ENCODE results near the gene EXOC5. TPM values are rescaled to one million over a fixed set of nuclear protein-coding genes. Genes with fewer than 3 reads are reported as not detected.

Gene EXOC5
- total and polyA plus RNA-seq, 2 donors = 26.3 to 94.6 TPM

DNA sequence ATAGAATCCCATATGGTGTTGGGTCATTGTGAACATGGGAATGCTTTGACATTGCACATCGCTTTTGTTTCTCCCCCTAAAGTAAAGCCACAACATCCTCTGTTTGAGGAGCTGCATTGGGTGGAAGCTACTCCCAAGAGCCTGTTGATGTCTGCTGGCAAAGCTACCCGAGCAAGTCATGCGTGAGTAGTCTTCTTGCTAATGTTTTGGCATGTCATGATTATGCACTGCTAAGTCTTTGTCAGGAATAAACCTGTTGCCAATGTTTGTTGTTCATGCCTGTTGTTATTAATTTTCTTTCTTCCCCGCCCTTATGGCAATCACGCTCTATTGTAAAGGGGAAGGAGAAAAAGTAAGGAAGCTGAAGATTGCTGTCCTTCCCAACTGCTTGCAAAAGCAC, 97.3 kb downstream of the EXOC5 start:
- no peak for DNase-seq (ENCODE audit: extremely low spot score)
- H3K36me3 ChIP-seq (ENCODE audit: insufficient read depth) = no peaks in the 10 kb centered on the region
- WGBS = 88% methylated on average over 5 of the region's 5 CpGs
- H3K27ac ChIP-seq (ENCODE audit: low read depth) = no peak overlapping the region
- no peaks in the 10 kb centered on the region for H3K4me1 ChIP-seq (ENCODE audit: insufficient read depth)
- no peak overlapping the region for H3K4me3 ChIP-seq (ENCODE audit: low read depth, low read length)

- no peaks in the 10 kb centered on the region for H3K36me3 ChIP-seq (ENCODE audit: insufficient read depth)
- DNase-seq (ENCODE audit: extremely low spot score) = no peak
- no peak overlapping the region for H3K4me3 ChIP-seq (ENCODE audit: low read depth, low read length)
- 58% methylated on average over 3 of the region's 3 CpGs for WGBS
- no peak overlapping the region for H3K27ac ChIP-seq (ENCODE audit: low read depth)
- no peaks in the 10 kb centered on the region for H3K4me1 ChIP-seq (ENCODE audit: insufficient read depth)
Observed at GRCh38 chr14:57169901-57170300, 98.8 kb downstream of the EXOC5 start.

DNA sequence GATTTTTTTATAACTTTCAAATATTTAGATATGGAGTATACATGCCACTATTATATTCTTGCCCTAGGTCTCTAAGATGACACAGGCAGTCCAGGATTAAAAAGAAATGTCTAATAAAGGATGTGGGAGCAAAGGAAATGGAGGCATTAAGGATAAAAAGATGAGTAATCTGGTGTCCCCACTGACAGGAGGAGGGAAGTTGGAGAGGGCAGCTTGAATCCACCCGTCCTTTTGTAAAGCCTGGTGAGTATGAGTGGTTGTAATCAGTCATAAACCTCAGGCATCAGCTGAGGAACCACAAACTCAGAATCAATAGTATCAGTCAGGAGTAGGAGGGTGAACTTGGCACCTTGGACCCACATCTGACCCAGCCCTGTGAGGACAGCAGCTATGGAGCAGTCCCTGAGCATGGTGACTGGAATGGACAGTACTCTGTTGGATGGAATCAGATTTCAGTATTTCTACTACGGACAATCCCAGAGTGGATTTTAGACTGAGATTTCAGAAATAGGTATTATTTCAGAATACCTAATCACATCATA, 100.5 kb downstream of the EXOC5 start:
- H3K36me3 ChIP-seq (ENCODE audit: insufficient read depth) = no peaks in the 10 kb centered on the region
- H3K4me3 ChIP-seq (ENCODE audit: low read depth, low read length) = no peak overlapping the region
- WGBS = 80% methylated on average over 2 of the region's 2 CpGs
- no peaks in the 10 kb centered on the region for H3K4me1 ChIP-seq (ENCODE audit: insufficient read depth)
- no peak overlapping the region for H3K27ac ChIP-seq (ENCODE audit: low read depth)
- no peak for DNase-seq (ENCODE audit: extremely low spot score)

DNA sequence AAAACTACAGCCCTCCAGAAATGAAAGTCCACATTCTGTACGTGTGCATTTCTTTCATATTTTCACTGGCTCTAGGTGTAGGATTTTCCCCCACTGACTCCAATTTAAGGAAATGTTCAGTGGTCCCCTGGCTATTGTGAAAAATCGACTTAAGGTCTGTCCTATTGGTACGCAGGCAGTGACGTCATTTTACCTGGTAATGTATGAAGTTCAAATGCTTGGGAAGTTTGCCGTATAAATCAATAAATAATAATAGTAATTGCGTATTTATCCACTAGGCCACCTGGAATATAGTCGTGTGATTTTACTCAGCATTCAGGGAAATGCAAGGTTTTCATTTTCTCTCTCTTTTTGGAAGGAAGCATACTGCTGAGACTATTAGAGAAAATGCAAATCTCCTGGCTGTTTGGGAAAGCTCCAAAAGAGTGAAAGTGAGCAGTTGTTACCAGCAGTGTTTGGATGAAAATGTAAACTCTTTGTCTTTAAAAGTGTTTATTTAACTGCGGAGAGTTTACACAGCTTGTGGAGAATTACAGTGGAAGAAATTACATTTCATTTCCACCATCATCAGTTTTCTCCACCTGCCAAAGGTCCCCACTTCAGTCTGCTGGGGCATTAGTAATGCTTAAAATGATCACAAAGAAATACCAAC, 107.0 kb downstream of the EXOC5 start:
- no peak for DNase-seq (ENCODE audit: extremely low spot score)
- Histone ChIP-seq H3K4me1 (ENCODE audit: insufficient read depth) (no peaks in the 10 kb centered on the region), H3K4me3 (ENCODE audit: low read depth, low read length) (no peak overlapping the region), H3K36me3 (ENCODE audit: insufficient read depth) (no peaks in the 10 kb centered on the region), H3K27ac (ENCODE audit: low read depth) (no peak overlapping the region)
- 43% methylated on average over 8 of the region's 8 CpGs for WGBS

DNA sequence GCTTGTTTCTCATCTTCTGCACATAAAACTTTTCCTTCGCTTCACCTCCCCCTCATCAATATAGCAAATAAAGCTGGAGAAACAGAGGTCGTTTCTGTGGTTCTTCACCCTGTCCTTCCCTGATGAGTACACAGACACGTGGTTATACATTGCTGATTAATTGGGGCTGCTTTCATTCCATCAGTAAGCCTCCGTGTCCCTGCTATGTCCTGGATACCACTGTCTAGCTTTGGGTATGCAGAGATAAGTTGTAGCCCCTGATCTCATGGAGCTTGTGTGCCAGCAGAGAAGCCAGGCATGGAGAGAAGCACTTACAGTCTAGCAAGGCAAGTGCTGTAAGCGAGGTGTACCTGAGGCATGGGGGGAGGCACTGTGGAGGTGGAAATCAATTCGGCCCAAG, 108.4 kb downstream of the EXOC5 start:
- Histone ChIP-seq H3K4me1 (ENCODE audit: insufficient read depth) (no peaks in the 10 kb centered on the region), H3K4me3 (ENCODE audit: low read depth, low read length) (no peak overlapping the region), H3K27ac (ENCODE audit: low read depth) (no peak overlapping the region), H3K36me3 (ENCODE audit: insufficient read depth) (no peaks in the 10 kb centered on the region)
- WGBS = 75% methylated on average over 6 of the region's 6 CpGs
- DNase-seq (ENCODE audit: extremely low spot score) = no peak

- no peaks in the 10 kb centered on the region for H3K4me1 ChIP-seq (ENCODE audit: insufficient read depth)
- no peak overlapping the region for H3K4me3 ChIP-seq (ENCODE audit: low read depth, low read length)
- DNase-seq (ENCODE audit: extremely low spot score) = no peak
- no peaks in the 10 kb centered on the region for H3K36me3 ChIP-seq (ENCODE audit: insufficient read depth)
- no peak overlapping the region for H3K27ac ChIP-seq (ENCODE audit: low read depth)
- 94% methylated on average over 4 of the region's 4 CpGs for WGBS
Observed at GRCh38 chr14:57153286-57153685, 115.4 kb downstream of the EXOC5 start.

Other genes with a start within 250 kb of the EXOC5 start
- 30.9 TPM for gene AP5M1, start 66 bp upstream of the EXOC5 start, total RNA-seq
- 16.7 TPM for gene AP5M1, start 66 bp upstream of the EXOC5 start, polyA plus RNA-seq
- gene NAA30, start 121.7 kb upstream of the EXOC5 start, total RNA-seq = 40.9 TPM
- gene NAA30, start 121.7 kb upstream of the EXOC5 start, polyA plus RNA-seq = 10.3 TPM
- 2.0 TPM for gene CCDC198, start 225.0 kb upstream of the EXOC5 start, total RNA-seq
- 0.05 TPM for gene CCDC198, start 225.0 kb upstream of the EXOC5 start, polyA plus RNA-seq

Measured in urinary bladder (tissue), 4 donors.